GM18907 (cell line): ENCODE measurements around the gene SLC24A3.
"Not testable (repeated sequence)": the region's sequence is repeated elsewhere in the genome, so short reads cannot be mapped to it uniquely, and the experiment has no call there.

ENCODE experiments used
- ATAC-seq: cut with Tn5 transposase; IDR thresholded peaks from one replicate; pipeline ENCODE4 v1.9.1; 2021; ENCODE audit warnings: mild to moderate bottlenecking, moderate library complexity; ENCODE audit not compliant: unreplicated experiment

The SLC24A3 gene

GRCh38 chr20:19616081-19616480 lies 403.6 kb downstream of the SLC24A3 start:
- ATAC-seq = no peak

- no peak for ATAC-seq
These were observed 404.2 kb downstream of the SLC24A3 start for GRCh38 chr20:19616620-19617019.

- no peak for ATAC-seq
These were observed 404.8 kb downstream of the SLC24A3 start for GRCh38 chr20:19617256-19617655.

DNA sequence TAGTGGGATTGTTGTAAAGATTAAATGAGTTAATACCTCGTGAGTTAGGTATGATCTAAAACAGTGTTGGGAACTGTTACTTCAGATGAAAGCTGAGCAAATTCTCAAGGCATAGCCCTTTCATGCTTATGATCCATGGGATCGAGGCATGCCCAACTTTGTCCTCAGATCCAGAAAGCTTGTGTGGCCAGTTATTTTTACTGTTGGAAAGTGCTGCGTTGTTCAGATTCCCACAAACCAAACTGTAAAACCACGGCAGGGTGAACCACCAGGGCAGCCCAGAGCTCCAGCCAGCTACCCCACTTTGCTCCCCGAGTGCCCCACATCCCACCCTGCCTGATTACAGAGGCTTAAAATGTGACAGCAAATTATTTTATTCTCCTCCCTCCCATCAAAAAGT lies 406.3 kb downstream of the SLC24A3 start:
- ATAC-seq = no peak

DNA sequence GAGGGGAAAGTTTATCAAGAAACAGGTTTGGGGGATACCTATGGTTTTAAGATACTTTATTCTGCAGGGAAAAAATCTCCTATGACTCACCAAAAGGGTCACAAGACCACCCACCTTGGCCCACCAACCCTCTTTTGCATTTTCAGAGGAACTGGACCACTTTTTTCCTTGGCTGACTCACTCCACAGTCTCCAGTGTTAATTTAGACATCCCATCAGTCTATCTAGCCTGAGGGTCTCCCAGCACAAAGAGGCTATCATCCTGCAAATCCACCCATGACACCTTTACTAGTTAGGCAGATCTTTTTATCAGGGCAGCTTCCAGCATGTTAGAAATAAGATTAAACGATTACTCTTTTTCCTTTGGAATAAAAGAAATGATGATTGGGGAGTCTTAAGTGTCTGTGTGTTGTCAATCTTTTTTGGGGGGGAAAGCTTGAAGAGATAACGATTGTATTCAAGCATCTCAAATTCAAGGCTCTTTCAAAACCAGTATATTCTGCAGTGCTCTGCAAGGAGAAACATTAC lies 407.5 kb downstream of the SLC24A3 start:
- no peak for ATAC-seq

DNA sequence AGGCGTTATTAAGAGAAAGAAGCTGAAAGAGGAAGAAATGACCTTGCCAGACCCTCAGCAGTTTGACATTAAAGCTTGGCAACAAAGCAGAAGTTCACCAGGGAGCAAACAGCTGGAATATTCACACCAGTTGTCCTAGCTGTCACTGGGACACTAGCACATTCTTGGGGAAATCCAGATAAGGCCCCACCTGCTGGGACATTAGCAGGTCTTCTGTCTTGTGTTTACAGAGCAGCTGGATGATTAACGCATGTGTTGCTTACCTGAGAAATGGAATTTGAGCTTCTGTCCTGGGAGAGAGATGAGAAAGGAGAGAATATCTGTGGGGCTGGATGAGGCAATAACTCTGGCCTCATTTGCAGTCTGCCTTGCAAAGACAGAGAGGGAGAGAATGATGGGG lies 408.0 kb downstream of the SLC24A3 start:
- no peak for ATAC-seq

DNA sequence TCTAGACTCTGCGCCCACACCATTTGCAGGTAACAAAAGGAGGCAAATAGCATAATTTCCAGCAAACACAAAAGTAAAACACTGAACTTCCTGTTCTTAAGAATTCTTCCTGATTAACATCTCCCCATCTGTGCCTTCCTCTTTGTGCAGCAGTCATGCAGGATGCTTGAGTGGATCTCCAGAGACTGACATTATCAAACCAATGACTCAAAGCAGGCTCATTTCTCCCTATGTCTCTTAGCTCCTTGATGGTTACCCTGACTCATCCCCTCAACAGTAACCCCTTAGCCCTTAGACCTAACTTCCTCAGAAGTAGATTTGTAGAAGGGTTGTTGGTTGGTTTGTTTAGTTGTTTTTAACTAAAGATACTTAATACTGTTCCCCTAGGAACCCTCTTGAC lies 408.6 kb downstream of the SLC24A3 start:
- ATAC-seq = no peak

GRCh38 chr20:19624221-19624965 lies 412.0 kb downstream of the SLC24A3 start:
- no peak for ATAC-seq

DNA sequence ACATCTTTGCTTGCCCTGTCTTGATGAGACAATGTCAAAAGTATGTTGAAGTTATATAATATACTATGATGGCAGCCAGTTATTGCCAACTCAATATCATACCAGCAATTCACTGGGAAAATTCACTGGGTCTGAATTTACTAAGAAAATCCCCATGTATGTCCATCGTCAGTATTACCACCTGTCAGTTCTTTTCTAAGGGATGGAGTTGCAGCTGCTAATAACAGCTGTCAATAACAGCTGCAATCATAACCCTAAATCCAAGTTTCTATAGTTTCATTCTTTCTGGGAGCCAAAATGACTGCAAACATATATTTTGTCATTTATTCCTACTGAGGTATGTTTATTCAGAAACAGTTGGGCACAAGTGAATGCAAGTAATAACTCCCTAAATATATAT lies 413.0 kb downstream of the SLC24A3 start:
- ATAC-seq = no peak

GRCh38 chr20:19626896-19627295 lies 414.5 kb downstream of the SLC24A3 start:
- no peak for ATAC-seq

- ATAC-seq = no peak
These were observed 416.2 kb downstream of the SLC24A3 start for GRCh38 chr20:19628570-19629134.

DNA sequence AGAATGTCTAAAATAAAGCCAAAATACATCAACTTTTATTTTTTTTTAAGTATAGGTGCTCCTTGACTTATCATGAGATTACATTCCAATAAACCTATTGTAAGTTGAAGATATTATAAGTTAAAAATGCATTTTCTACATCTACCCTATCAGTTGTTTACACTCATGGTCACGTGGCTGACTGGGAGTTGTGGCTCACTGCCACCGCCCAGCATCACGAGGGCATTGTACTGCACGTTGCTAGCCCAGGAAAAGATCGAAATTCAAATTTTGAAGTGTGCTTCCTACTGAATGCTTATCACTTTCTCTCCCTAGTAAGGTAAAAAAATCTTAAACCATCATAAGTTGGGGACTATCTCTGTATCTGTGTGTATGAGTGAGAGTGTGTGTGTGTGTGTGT lies 419.0 kb downstream of the SLC24A3 start:
- ATAC-seq = no peak

DNA sequence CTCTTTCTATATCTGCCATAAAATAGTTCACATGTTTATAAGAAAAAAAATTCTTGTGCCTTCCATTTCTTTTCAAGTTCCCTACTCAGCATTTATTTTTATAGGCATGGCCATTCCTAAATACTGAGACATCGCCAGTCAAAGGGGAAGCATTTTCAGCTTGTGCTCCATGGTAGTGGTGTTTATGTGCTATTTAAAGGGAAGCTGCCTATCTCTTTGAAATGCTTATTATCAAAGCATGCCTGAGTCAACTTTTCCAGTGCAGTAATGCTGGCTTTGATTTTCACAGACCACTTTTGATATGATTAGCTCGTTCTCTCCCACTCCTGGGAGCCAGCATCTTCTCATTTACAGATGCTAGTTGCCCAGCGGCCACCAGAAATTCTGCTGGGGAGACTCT lies 421.5 kb downstream of the SLC24A3 start:
- no peak for ATAC-seq

DNA sequence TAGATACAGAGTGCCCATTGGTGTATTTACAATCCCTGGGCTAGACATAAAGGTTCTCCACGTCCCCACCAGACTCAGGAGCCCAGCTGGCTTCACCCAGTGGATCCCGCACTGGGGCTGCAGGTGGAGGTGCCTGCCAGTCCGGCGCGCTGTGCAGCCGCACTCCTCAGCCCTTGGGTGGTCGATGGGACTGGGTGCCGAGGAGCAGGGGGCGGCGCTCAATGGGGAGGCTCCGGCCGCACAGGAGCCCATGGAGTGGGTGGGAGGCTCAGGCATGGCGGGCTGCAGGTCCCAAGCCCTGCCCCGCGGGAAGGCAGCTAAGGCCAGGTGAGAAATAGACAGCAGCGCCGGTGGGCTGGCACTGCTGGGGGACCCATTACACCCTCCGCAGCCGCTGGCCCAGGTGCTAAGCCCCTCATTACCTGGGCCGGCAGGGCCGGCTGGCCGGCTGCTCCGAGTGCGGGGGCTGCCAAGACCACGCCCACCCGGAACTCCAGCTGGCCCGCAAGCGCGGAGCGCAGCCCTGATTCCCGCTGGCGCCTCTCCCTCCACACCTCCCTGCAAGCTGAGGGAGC lies 427.1 kb downstream of the SLC24A3 start:
- ATAC-seq = not testable (repeated sequence)

GRCh38 chr20:19642860-19643259 lies 430.4 kb downstream of the SLC24A3 start:
- no peak for ATAC-seq

DNA sequence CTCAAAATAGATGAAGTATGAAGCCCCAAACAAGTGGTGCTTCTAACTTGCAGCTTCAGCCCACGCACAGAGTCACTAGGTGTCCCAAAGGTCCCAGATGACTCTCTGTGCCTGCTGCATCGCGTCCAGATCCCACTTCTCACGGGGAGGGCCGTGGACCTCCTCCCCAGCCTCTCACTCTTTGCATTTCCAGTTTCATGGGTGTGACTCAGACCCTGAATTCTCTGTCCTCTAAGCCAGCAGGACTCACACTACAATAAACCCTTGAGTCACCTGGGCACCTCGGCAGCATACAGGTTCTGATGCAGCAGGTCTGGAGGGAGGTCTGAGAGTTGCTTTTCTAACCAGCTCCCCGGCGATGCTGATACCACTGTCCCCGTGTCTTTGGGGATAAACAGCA lies 431.6 kb downstream of the SLC24A3 start:
- no peak for ATAC-seq

DNA sequence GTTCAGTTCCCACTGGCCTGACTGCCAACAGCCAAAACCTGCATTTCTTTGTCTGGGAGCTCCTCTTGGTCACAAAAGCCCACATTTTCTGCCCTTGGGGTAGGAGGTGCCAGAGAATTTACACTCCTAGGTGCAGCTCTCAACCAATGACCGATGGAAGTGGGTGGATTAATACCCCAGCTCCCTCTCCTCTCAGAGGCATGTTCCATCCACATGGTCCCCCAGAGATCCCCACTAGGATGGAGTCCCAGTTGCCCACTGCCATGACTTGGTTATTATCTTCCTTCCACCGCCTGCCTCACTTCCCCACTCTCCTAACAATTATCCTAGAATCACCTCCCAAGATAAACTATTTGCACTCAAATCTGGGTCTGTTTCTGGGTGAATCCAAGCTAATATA lies 434.5 kb downstream of the SLC24A3 start:
- ATAC-seq = no peak

GRCh38 chr20:19648024-19648423 lies 435.6 kb downstream of the SLC24A3 start:
- no peak for ATAC-seq

- ATAC-seq = no peak
These were observed 436.6 kb downstream of the SLC24A3 start for GRCh38 chr20:19649041-19649440.

- peak; percentile 82 for ATAC-seq
These were observed 440.2 kb downstream of the SLC24A3 start for GRCh38 chr20:19652591-19653026.

GRCh38 chr20:19653327-19653726 lies 440.9 kb downstream of the SLC24A3 start:
- no peak for ATAC-seq

- ATAC-seq = no peak
These were observed 442.5 kb downstream of the SLC24A3 start for GRCh38 chr20:19654921-19655320.
